Hematopoietic multipotent progenitor cell treated with erythropoietin and hydrocortisone succinate and interleukin-3 and kit ligand, for 6 days (in vitro differentiated cells): ENCODE results near the gene C5AR1.
"Not testable (repeated sequence)": the region's sequence is repeated elsewhere in the genome, so short reads cannot be mapped to it uniquely, and the experiment has no call there.

Experiments used
- DNase-seq: peaks from one replicate; pipeline ENCODE4 v3.0.0-alpha.2; 2015

Gene C5AR1

GRCh38 chr19:47309608-47310007 lies at the start of gene C5AR1:
C5AR1 (plus strand) TSS chr19:47309861; CDS start chr19:47309896, 35 bp downstream.
- peak; percentile 35 for DNase-seq

GRCh38 chr19:47260476-47260875 lies 49.2 kb upstream of the C5AR1 start:
- DNase-seq: no peak

GRCh38 chr19:47261946-47262793 lies 47.5 kb upstream of the C5AR1 start:
- DNase-seq: peak; percentile 85

GRCh38 chr19:47264629-47265028 lies 45.0 kb upstream of the C5AR1 start:
- DNase-seq: no peak

- no peak for DNase-seq
These were observed 43.2 kb upstream of the C5AR1 start for GRCh38 chr19:47266401-47266941.

GRCh38 chr19:47267350-47267759 lies 42.3 kb upstream of the C5AR1 start:
- DNase-seq: no peak

- DNase-seq: no peak
These were observed 41.6 kb upstream of the C5AR1 start for GRCh38 chr19:47268028-47268427.

- no peak for DNase-seq
These were observed 40.1 kb upstream of the C5AR1 start for GRCh38 chr19:47269596-47269995.

- no peak for DNase-seq
These were observed 39.3 kb upstream of the C5AR1 start for GRCh38 chr19:47270408-47270807.

GRCh38 chr19:47271949-47272348 lies 37.7 kb upstream of the C5AR1 start:
- DNase-seq: no peak

GRCh38 chr19:47272448-47273312 lies 37.0 kb upstream of the C5AR1 start:
- peak; percentile 70 for DNase-seq

- DNase-seq: peak; percentile 97
These were observed 36.2 kb upstream of the C5AR1 start for GRCh38 chr19:47273313-47274070.

GRCh38 chr19:47274071-47274890 lies 35.4 kb upstream of the C5AR1 start, which contains the start of gene INAFM1:
INAFM1 (plus strand) TSS chr19:47274885; CDS start chr19:47274920, 35 bp downstream.
- peak; percentile 95 for DNase-seq

GRCh38 chr19:47274891-47275761 lies 34.5 kb upstream of the C5AR1 start:
- DNase-seq: no peak

GRCh38 chr19:47275791-47276461 lies 33.7 kb upstream of the C5AR1 start:
- DNase-seq: no peak

GRCh38 chr19:47276513-47276912 lies 33.1 kb upstream of the C5AR1 start:
- not testable (repeated sequence) for DNase-seq

GRCh38 chr19:47280183-47280797 lies 29.4 kb upstream of the C5AR1 start:
- peak; percentile 67 for DNase-seq

- no peak for DNase-seq
These were observed 26.1 kb upstream of the C5AR1 start for GRCh38 chr19:47283405-47284059.

GRCh38 chr19:47284324-47284899 lies 25.2 kb upstream of the C5AR1 start:
- DNase-seq: peak; percentile 83
